ENCODE data around the gene CD27. TPM values are rescaled to one million over a fixed set of nuclear protein-coding genes. Genes with fewer than 3 reads are reported as not detected.
A peak's percentile ranks its signal among the peaks of the same experiment; 100 is the strongest.

Gene CD27
- total and polyA plus RNA-seq, 2 donors (not counting 1 experiment from before 2014, with no cell fraction given) = 102 to 116 TPM

GRCh38 chr12:6432991-6433390, 11.8 kb upstream of the CD27 start:
- H3K9me3 ChIP-seq (ENCODE audit: control extremely low read depth in 1 of 3, control insufficient read depth in 2 of 3, insufficient read depth in 1 of 3, low read length in 2 of 3) = no peaks in the 10 kb centered on the region
- no peak for TF ChIP-seq EZH2 (IDR thresholded peaks at IDR 0.05; ENCODE audit: borderline replicate concordance, insufficient read depth, low read depth, low read length, poor library complexity, severe bottlenecking)
- no peak for TF ChIP-seq CTCF (IDR thresholded peaks at IDR 0.05)
- H3K9ac ChIP-seq (ENCODE audit: low read length) = peak overlapping the region; percentile 32
- CTCF ChIA-PET = interaction anchor here (2.8 to 3.3 kb wide), 2 partner anchors 18 to 33 kb away, joined by 7 to 17 read pairs; partner anchors contain the start of gene TAPBPL
- H3K36me3 ChIP-seq (replicated peaks in 1 of 2; ENCODE audit: control extremely low read depth in 1 of 2, control insufficient read depth in 1 of 2, extremely low read depth in 1 of 2, insufficient read depth in 2 of 2, low read length in 1 of 2) = no peaks in the 10 kb centered on the region
- peak overlapping the region; percentile 60 for H3K27ac Mint-ChIP-seq
- H3K4me1 ChIP-seq (ENCODE audit: control insufficient read depth in 2 of 2, insufficient read depth in 2 of 2, low read length in 2 of 2) = peaks cover 32 to 48% of the 10 kb centered on the region in 2 donors
- H4K20me1 ChIP-seq (ENCODE audit: control insufficient read depth, insufficient read depth, low read length, poor library complexity, severe bottlenecking) = no peaks in the 10 kb centered on the region
- peak overlapping the region; percentile 52 for H3K4me2 ChIP-seq (replicated peaks; ENCODE audit: low read depth, low read length, poor library complexity, severe bottlenecking)
- no peaks in the 10 kb centered on the region for H3K27me3 Mint-ChIP-seq
- intact Hi-C loops (cut with micrococcal nuclease) = loop anchor here (1.0 kb wide), 1 partner anchor 11 kb away; the partner anchor contains the start of gene CD27
- H3K27ac ChIP-seq (ENCODE audit: low read length in 2 of 2) = no peak overlapping the region
- peaks cover 44% of the 10 kb centered on the region for H3K4me1 Mint-ChIP-seq
- no peaks in the 10 kb centered on the region for H3K9me3 Mint-ChIP-seq (ENCODE audit: insufficient read depth)
- H3K79me2 ChIP-seq (ENCODE audit: control insufficient read depth, insufficient read depth, low read length) = no peaks in the 10 kb centered on the region
- H3K4me3 ChIP-seq (ENCODE audit: control extremely low read depth in 1 of 5, extremely low read depth in 1 of 5, insufficient read depth in 1 of 5, low read depth in 2 of 5, low read length in 4 of 5) = no peak overlapping the region
- peak overlapping the region; percentile 21 for H2AFZ ChIP-seq (ENCODE audit: insufficient read depth, low read depth, low read length, poor library complexity, severe bottlenecking)
- peak overlapping the region; percentile 66 for H3K4me3 Mint-ChIP-seq
- WGBS (ENCODE audit: insufficient coverage) = 0% methylated on average over 2 of the region's 5 CpGs
- ATAC-seq (ENCODE audit: low read depth) (peak; percentile 46), DNase-seq (no peak)
- POLR2A ChIA-PET = interaction anchor here (0.6 to 4.0 kb wide), 5 partner anchors 11 to 101 kb away, joined by 3 to 21 read pairs (median 6); partner anchors contain the start of genes CD27, GAPDH and VAMP1
- H3K27me3 ChIP-seq (replicated peaks in 1 of 4; ENCODE audit: control extremely low read depth in 1 of 4, control insufficient read depth in 3 of 4, insufficient read depth in 4 of 4, low read length in 3 of 4) = no peaks in the 10 kb centered on the region

Data from B cell (primary cell).